GM19372 (cell line): Measurements from ENCODE around the gene AP2A2.

Experiments used
- ATAC-seq: cut with Tn5 transposase; IDR thresholded peaks from one replicate; pipeline ENCODE4 v1.9.1; 2021; ENCODE audit warnings: mild to moderate bottlenecking, low read depth, moderate library complexity; ENCODE audit not compliant: unreplicated experiment

Gene AP2A2

GRCh38 chr11:1038361-1038760 is 112.7 kb downstream of the AP2A2 start:
- ATAC-seq, result no peak

- no peak for ATAC-seq
Observed at GRCh38 chr11:1038921-1039320, 113.3 kb downstream of the AP2A2 start.

- ATAC-seq, result no peak
Observed at GRCh38 chr11:1039481-1040427, 114.1 kb downstream of the AP2A2 start.

- ATAC-seq, result no peak
Observed at GRCh38 chr11:1040428-1041148, 114.9 kb downstream of the AP2A2 start.

GRCh38 chr11:1041149-1041467 is 115.4 kb downstream of the AP2A2 start:
- ATAC-seq, result no peak

- ATAC-seq, result no peak
Observed at GRCh38 chr11:1041471-1041870, 115.8 kb downstream of the AP2A2 start.

GRCh38 chr11:1041936-1042608 is 116.4 kb downstream of the AP2A2 start:
- no peak for ATAC-seq

GRCh38 chr11:1042626-1043562 is 117.2 kb downstream of the AP2A2 start:
- ATAC-seq, result no peak

- no peak for ATAC-seq
Observed at GRCh38 chr11:1043563-1044096, 118.0 kb downstream of the AP2A2 start.

- ATAC-seq, result no peak
Observed at GRCh38 chr11:1044160-1044559, 118.5 kb downstream of the AP2A2 start.

- no peak for ATAC-seq
Observed at GRCh38 chr11:1047595-1048156, 122.0 kb downstream of the AP2A2 start.

- ATAC-seq, result no peak
Observed at GRCh38 chr11:1048375-1049070, 122.9 kb downstream of the AP2A2 start.

GRCh38 chr11:1049071-1049405 is 123.4 kb downstream of the AP2A2 start:
- no peak for ATAC-seq

- ATAC-seq, result no peak
Observed at GRCh38 chr11:1049431-1049891, 123.8 kb downstream of the AP2A2 start.

GRCh38 chr11:1049911-1050580 is 124.4 kb downstream of the AP2A2 start:
- no peak for ATAC-seq

- peak; percentile 74 for ATAC-seq
Observed at GRCh38 chr11:1050581-1051355, 125.1 kb downstream of the AP2A2 start.

GRCh38 chr11:1051356-1052132 is 125.9 kb downstream of the AP2A2 start:
- ATAC-seq, result no peak
